Neural progenitor cell (in vitro differentiated cells): ENCODE measurements around the gene ARPC4. TPM values are rescaled to one million over a fixed set of nuclear protein-coding genes. Genes with fewer than 3 reads are reported as not detected.
"Not testable (repeated sequence)": the region's sequence is repeated elsewhere in the genome, so short reads cannot be mapped to it uniquely, and the experiment has no call there.

Experiments
- DNase-seq: peaks from one replicate; pipeline ENCODE4 v3.0.0-alpha.2; 2016; ENCODE audit warnings: low spot score
- H2AFZ ChIP-seq: fragments of 200-600 bp; sonication (generic); replicated peaks from 2 replicates; pipeline ENCODE4 v1.6.1; 2016; ENCODE audit warnings: antibody characterized with exemption
- H3F3A ChIP-seq: fragments of 200-600 bp; sonication (generic); 2 replicates; pipeline ENCODE4 v1.6.1; 2016; ENCODE audit warnings: antibody characterized with exemption, low read depth
- H3K27ac ChIP-seq: fragments of 200-600 bp; sonication (generic); 2 replicates; pipeline ENCODE4 v1.5.1; 2016; ENCODE audit warnings: mild to moderate bottlenecking
- H3K27me3 ChIP-seq: fragments of 200-600 bp; sonication (generic); 2 replicates; pipeline ENCODE4 v1.6.1; 2016; ENCODE audit warnings: mild to moderate bottlenecking, moderate library complexity
- H3K36me3 ChIP-seq: fragments of 200-600 bp; sonication (generic); 2 replicates; pipeline ENCODE4 v1.5.1; 2016
- H3K4me1 ChIP-seq: fragments of 200-600 bp; sonication (generic); 2 replicates; pipeline ENCODE4 v1.6.1; 2016; ENCODE audit warnings: mixed run types
- H3K4me2 ChIP-seq: fragments of 200-600 bp; sonication (generic); 2 replicates; pipeline ENCODE4 v1.6.1; 2016
- H3K4me3 ChIP-seq: fragments of 200-600 bp; sonication (generic); 2 replicates; pipeline ENCODE4 v1.5.1; 2016
- H3K79me2 ChIP-seq: fragments of 200-600 bp; sonication (generic); 2 replicates; pipeline ENCODE4 v1.6.1; 2016; ENCODE audit warnings: low read depth
- H3K9ac ChIP-seq: fragments of 200-600 bp; sonication (generic); 2 replicates; pipeline ENCODE4 v1.6.1; 2016
- H3K9me3 ChIP-seq: fragments of 200-600 bp; sonication (generic); 2 replicates; pipeline ENCODE4 v1.5.1; 2016; ENCODE audit warnings: low read depth
- H4K20me1 ChIP-seq: fragments of 200-600 bp; sonication (generic); 2 replicates; pipeline ENCODE4 v1.6.1; 2016; ENCODE audit warnings: low read depth
- H3K27ac Mint-ChIP-seq: 3 replicates; pipeline ENCODE4 v1.8.0; 2021; ENCODE audit warnings: mixed read lengths
- H3K27me3 Mint-ChIP-seq: 2 replicates; pipeline ENCODE4 v1.8.0; 2022; ENCODE audit warnings: low read depth, mild to moderate bottlenecking, inconsistent platforms, moderate library complexity, mixed read lengths; ENCODE audit not compliant: insufficient read depth
- H3K36me3 Mint-ChIP-seq: 3 replicates; pipeline ENCODE4 v1.8.0; 2021; ENCODE audit warnings: mixed read lengths
- H3K4me1 Mint-ChIP-seq: 3 replicates; pipeline ENCODE4 v1.8.0; 2021; ENCODE audit warnings: mixed read lengths
- H3K4me3 Mint-ChIP-seq: 3 replicates; pipeline ENCODE4 v1.8.0; 2021; ENCODE audit warnings: mild to moderate bottlenecking, moderate library complexity, mixed read lengths
- H3K9me3 Mint-ChIP-seq: 3 replicates; pipeline ENCODE4 v1.8.0; 2020; ENCODE audit warnings: mixed read lengths
- EZH2 ChIP-seq: fragments of 200-600 bp; sonication (generic); IDR thresholded peaks from 2 replicates; pipeline ENCODE4 v1.6.1; 2017; ENCODE audit warnings: antibody characterized with exemption, mild to moderate bottlenecking, moderate library complexity
- EZH2phosphoT487 ChIP-seq: fragments of 200-600 bp; sonication (generic); IDR thresholded peaks from 2 replicates; pipeline ENCODE4 v1.6.1; 2017; ENCODE audit warnings: antibody characterized with exemption
- total RNA-seq: library from RNA; depleted of rRNA; stranded (reverse); fragments of >200 nt; gene quantifications from 2 replicates; pipeline ENCODE4 v1.2.3, GENCODE V29; 2015; ENCODE audit warnings: low replicate concordance
- TF ChIP-seq, protein P1 (sequence below): fragments of 200-600 bp; sonication (generic); IDR thresholded peaks from 2 replicates; pipeline ENCODE4 v1.5.1; 2017; ENCODE audit warnings: antibody characterized with exemption, mild to moderate bottlenecking

Gene ARPC4
- total RNA-seq, 1 donor from 2014 or later: 126 TPM

DNA sequence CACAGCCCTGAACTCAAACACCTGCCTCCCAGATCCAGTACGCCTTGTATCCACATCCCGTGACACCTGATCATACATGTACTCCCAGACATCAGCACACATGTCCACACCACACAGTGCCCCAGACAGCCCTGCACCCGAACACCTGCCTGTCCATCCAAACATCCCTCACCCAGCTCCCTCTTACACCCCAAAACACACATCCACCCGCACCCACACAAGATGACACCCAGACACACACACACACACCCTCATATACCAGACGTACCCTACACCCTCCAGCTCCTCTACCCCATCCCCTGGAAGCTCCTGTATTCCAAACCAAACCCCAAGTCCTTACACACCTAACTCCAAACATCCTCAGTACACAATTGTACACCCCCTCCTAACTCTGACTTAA is 23.9 kb upstream of the ARPC4 start:
- TF ChIP-seq, protein P1, sequence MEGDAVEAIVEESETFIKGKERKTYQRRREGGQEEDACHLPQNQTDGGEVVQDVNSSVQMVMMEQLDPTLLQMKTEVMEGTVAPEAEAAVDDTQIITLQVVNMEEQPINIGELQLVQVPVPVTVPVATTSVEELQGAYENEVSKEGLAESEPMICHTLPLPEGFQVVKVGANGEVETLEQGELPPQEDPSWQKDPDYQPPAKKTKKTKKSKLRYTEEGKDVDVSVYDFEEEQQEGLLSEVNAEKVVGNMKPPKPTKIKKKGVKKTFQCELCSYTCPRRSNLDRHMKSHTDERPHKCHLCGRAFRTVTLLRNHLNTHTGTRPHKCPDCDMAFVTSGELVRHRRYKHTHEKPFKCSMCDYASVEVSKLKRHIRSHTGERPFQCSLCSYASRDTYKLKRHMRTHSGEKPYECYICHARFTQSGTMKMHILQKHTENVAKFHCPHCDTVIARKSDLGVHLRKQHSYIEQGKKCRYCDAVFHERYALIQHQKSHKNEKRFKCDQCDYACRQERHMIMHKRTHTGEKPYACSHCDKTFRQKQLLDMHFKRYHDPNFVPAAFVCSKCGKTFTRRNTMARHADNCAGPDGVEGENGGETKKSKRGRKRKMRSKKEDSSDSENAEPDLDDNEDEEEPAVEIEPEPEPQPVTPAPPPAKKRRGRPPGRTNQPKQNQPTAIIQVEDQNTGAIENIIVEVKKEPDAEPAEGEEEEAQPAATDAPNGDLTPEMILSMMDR: no peak
- TF ChIP-seq EZH2 (no peak), EZH2phosphoT487 (no peak)
- Histone ChIP-seq H3K9me3 (no peaks in the 10 kb centered on the region), H3K4me1 (peaks cover 3% of the 10 kb centered on the region), H3K4me3 (peak overlapping the region; percentile 63), H3K36me3 (no peaks in the 10 kb centered on the region), H4K20me1 (no peaks in the 10 kb centered on the region), H3K9ac (peak overlapping the region; percentile 47), H3K79me2 (no peaks in the 10 kb centered on the region), H3K27ac (no peak overlapping the region), H3F3A (peaks cover 28% of the 10 kb centered on the region), H2AFZ (no peak overlapping the region), H3K4me2 (peak overlapping the region; percentile 98), H3K27me3 (peaks cover 4% of the 10 kb centered on the region)
- peak overlapping the region; percentile 84 for H3K4me3 Mint-ChIP-seq
- H3K27ac Mint-ChIP-seq: peak overlapping the region; percentile 20
- peaks cover 3% of the 10 kb centered on the region for H3K36me3 Mint-ChIP-seq
- H3K9me3 Mint-ChIP-seq: no peaks in the 10 kb centered on the region
- peaks cover 16% of the 10 kb centered on the region for H3K4me1 Mint-ChIP-seq
- peaks cover 2% of the 10 kb centered on the region for H3K27me3 Mint-ChIP-seq
- no peak for DNase-seq

DNA sequence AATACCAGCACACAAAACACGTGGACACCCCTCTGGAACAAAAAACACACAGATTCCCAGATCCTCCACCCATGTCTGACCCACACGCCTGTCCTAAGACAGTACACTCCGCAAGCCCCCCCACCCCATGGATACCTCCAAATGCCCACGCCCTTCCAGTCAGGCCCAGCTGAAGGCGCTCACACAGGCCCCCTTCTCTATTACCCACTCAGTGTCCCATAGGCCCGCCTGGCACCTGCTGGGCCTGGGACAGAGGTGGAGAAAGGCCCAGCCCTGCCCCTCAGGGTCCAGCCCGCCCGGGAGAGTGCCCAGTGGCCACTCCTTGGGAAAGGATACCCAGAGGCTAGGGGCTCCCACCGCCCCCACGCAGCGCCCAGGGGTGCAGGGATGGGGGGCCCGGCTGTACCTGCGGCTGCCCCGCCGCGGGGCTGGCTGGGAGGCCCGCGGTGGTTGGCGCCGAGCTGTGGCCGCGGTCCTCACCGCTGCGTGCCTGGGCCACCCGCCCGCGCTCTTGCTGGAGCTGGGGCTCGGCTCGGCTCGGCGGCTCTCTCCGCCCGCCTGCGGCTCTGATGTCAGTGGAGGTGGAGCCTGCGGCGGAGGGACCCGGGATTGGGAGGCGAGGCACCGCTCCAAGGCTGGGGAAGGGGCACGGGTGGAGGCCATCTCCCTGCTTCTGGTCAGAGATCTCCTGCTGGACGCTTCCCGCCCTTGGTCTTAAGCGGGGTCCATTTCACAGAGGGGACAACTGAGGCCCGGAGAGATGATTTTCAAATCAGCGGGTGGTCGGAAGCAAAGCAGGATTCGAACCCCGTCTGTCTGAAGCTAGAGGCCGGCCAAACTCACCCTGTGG is 23.2 kb upstream of the ARPC4 start, which contains the start of gene CAMK1:
TSS of gene CAMK1 (minus strand) at position 522 of the 850 bp plus-strand sequence. CDS start 2,198 bp downstream, outside the sequence.
- no peak within 1 kb of the TSS for H3K27ac ChIP-seq

DNA sequence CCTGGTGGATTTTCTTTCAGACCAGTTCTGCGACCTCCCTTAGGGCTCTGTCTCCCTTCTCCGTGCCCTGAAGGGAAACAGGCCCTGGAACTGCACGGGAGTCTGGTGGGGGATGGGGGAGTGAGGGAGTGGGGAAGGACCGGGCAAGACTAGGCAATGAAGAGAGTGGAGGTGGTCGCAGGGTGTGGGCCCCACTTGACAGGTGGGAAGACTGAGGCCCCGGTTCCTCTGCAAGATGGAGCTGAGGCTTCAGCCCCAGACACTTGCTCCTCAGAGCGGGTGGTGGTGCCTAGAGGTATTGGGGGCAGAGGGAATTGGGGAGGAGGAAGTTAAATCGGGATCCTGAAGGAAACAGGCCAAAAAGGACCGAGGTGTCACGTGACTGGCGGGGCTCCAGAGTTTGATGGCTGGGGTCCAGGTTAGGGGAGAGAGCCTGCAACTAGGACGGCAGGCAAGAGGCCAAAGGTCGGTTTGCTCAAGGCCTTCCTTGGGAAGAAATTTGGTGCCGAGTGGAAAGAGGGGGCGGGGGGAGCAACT is 22.5 kb upstream of the ARPC4 start:
- Mint-ChIP-seq H3K27ac (no peak overlapping the region), H3K4me1 (peaks cover 16% of the 10 kb centered on the region), H3K27me3 (peaks cover 2% of the 10 kb centered on the region), H3K36me3 (peaks cover 3% of the 10 kb centered on the region), H3K9me3 (no peaks in the 10 kb centered on the region), H3K4me3 (peak overlapping the region; percentile 71)
- peak overlapping the region; percentile 63 for H3K4me3 ChIP-seq
- peaks cover 3% of the 10 kb centered on the region for H3K4me1 ChIP-seq
- no peaks in the 10 kb centered on the region for H3K79me2 ChIP-seq
- no peak overlapping the region for H3K9ac ChIP-seq
- peaks cover 4% of the 10 kb centered on the region for H3K27me3 ChIP-seq
- H3K4me2 ChIP-seq: peak overlapping the region; percentile 98
- peaks cover 27% of the 10 kb centered on the region for H3F3A ChIP-seq
- TF ChIP-seq EZH2phosphoT487: no peak
- TF ChIP-seq EZH2: no peak
- TF ChIP-seq, protein P1: no peak
- DNase-seq: no peak
- H3K36me3 ChIP-seq: no peaks in the 10 kb centered on the region
- no peaks in the 10 kb centered on the region for H3K9me3 ChIP-seq
- no peak overlapping the region for H3K27ac ChIP-seq
- H4K20me1 ChIP-seq: no peaks in the 10 kb centered on the region
- peak overlapping the region; percentile 85 for H2AFZ ChIP-seq

More for the DNA sequence above, 23.2 kb upstream of the ARPC4 start, which contains the start of gene CAMK1:
- Histone ChIP-seq H3K27me3 (peaks cover 4% of the 10 kb centered on the region), H3K4me1 (peaks cover 3% of the 10 kb centered on the region), H3K4me2 (peak within 1 kb of the TSS; percentile 98), H3K9ac (peak within 1 kb of the TSS; percentile 47), H3K36me3 (no peaks in the 10 kb centered on the region), H3K79me2 (no peaks in the 10 kb centered on the region), H4K20me1 (no peaks in the 10 kb centered on the region), H2AFZ (peak within 1 kb of the TSS; percentile 85), H3K9me3 (no peaks in the 10 kb centered on the region), H3F3A (peaks cover 28% of the 10 kb centered on the region), H3K4me3 (peak within 1 kb of the TSS; percentile 63)
- Mint-ChIP-seq H3K27me3 (peaks cover 2% of the 10 kb centered on the region), H3K27ac (peak within 1 kb of the TSS; percentile 20), H3K4me3 (peak within 1 kb of the TSS; percentile 84), H3K36me3 (peaks cover 3% of the 10 kb centered on the region), H3K4me1 (peaks cover 16% of the 10 kb centered on the region), H3K9me3 (no peaks in the 10 kb centered on the region)
- no peak for TF ChIP-seq EZH2phosphoT487
- no peak for TF ChIP-seq EZH2
- TF ChIP-seq, protein P1: no peak
- DNase-seq: peak; percentile 86

DNA sequence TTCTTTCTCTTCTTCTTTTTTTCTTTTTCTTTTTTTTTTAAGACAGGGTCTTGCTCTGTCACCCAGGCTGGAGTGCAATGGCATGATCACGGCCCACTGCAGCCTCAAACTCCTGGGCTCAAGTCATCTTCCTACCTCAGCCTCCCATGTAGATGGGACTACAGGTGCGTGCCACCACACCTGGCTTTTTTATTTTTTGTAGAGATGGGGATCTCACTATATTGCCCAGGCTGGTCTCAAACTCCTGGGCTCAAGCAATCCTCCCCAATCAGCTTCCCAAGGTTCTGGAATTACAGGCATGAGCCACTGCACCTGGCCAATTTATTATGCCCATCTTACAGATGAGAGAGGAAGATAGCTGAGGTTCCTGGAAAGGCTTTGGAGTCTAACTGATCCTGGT is 21.9 kb upstream of the ARPC4 start:
- not testable (repeated sequence) for H3K27ac Mint-ChIP-seq, H3K9ac ChIP-seq, H3K27ac ChIP-seq, DNase-seq, H3K4me1 ChIP-seq, H3K27me3 ChIP-seq, H2AFZ ChIP-seq, H3K4me3 ChIP-seq, H3K79me2 ChIP-seq, H3K27me3 Mint-ChIP-seq, H3K9me3 Mint-ChIP-seq, H3K9me3 ChIP-seq, H3K36me3 Mint-ChIP-seq, H4K20me1 ChIP-seq, H3K4me2 ChIP-seq, H3K36me3 ChIP-seq
- peak overlapping the region; percentile 59 for H3K4me3 Mint-ChIP-seq
- peaks cover 16% of the 10 kb centered on the region for H3K4me1 Mint-ChIP-seq
- peaks cover 21% of the 10 kb centered on the region for H3F3A ChIP-seq
